Stimulated activated CD8-positive, alpha-beta memory T cell treated with anti-CD3 and anti-CD28 coated beads, Interleukin-12 subunit alpha, Interleukin-12 subunit beta, amount 100 ng/mL, for 24 hours (primary cell): ENCODE results near the gene ABI1.

Experiments
- DNase-seq: peaks from one replicate; pipeline ENCODE4 v3.0.0-alpha.2; 2020; ENCODE audit errors: extremely low read depth

ABI1 gene

DNA sequence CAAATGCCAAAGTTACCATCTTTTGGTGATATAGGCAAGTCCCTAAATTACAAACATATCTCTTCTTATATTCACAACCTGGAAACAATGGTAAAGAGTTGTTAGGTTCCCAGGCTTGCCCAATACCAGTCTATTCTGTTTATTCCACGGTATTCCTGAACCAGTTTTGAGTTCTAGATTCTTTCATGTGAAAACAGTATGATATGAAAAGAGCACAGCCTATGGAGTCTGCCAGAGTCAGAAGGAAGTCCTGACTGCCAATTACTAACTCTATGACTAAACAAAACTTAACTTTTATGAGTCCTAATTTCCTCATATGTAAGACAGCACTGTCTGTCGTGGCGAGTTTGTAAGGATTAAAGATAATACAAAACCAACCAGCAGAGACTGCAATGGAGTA, 5.6 kb downstream of the ABI1 start:
- no peak for DNase-seq

DNA sequence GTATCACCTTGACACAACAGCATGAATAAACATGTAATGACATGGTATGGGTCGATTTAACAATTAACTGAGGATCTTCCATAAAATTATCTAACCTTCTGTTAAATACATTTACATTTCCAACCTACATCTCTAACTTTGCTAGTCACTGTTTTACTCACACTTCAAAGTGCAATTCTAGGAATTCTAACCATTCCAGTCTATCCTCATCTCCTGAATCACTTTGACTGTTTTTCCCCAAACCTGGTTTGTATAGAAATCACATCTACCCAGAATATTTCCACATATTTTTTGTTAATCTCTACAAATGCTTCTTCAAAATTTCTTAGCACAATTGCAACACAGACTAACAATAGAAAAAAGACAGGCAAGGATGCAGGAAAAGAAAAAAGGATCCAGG, 6.2 kb downstream of the ABI1 start:
- DNase-seq: no peak

- no peak for DNase-seq
These were observed 16.3 kb downstream of the ABI1 start for GRCh38 chr10:26844396-26844975.

- no peak for DNase-seq
These were observed 17.0 kb downstream of the ABI1 start for GRCh38 chr10:26843736-26844135.

DNA sequence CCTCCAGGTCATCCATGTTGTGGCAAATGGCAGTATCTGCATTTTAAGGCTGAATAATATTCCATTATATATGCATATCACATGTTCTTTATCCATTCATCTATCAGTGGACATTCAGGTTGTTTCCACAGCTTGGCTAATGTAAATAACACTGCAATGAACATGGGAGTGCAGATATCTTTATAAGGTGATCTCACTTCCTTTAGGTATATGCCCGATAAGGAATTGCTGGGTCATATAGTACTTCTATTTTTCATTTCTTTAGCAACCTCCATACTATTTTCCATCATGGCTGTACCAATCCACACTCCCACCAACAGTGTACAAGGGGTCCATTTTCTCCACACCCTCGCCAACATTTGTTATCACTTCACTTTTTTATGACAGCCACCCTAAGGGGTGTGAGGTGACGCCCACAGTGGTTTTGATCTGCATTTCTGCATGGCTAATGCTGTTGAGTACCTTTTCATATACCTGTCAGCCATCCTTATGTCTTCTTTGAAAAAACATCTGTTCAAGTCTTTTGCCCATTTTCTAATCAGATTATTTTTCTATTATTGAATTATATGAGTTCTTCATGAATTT, 18.9 kb downstream of the ABI1 start:
- no peak for DNase-seq

GRCh38 chr10:26840938-26841732, 19.6 kb downstream of the ABI1 start:
- DNase-seq: no peak

- no peak for DNase-seq
These were observed 20.7 kb downstream of the ABI1 start for GRCh38 chr10:26839966-26840627.

DNA sequence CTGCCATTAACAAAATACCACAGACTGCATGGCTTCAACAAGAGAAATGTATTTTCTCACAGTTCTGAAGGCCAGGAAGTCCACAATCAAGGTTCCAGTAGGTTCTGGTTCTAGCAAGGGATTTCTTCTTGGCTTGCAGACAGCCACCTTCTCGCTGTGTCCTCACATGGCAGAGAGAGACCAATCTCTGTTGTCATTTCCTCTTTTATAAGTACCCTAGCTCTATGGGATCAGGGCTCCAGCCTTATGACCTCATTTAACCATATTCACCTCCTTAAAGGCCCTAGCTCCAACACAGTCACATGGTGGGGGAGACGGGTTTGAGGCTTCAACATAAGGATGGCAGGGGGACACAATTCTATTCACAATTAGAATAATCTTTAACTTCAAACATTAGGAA, 23.6 kb downstream of the ABI1 start:
- DNase-seq: no peak

DNA sequence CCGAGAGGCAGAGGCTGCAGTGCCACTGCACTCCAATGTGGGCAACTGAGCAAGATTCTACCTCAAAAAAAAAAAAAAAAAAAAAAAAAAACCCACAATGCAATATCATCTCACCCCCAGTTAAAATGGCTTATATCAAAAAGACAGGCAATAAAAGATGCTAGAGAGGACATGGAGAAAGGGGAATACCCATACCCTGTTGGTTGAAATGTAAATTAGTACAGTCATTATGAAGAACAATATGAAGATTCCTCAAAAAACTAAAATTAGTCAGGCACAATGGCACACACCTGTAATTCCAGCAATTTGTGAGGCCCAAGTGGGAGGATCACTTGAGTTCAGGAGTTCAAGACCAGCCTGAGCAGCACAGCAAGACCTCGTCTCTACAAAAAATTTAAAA, 25.7 kb downstream of the ABI1 start:
- DNase-seq: no peak

GRCh38 chr10:26832960-26833359, 27.8 kb downstream of the ABI1 start:
- no peak for DNase-seq

DNA sequence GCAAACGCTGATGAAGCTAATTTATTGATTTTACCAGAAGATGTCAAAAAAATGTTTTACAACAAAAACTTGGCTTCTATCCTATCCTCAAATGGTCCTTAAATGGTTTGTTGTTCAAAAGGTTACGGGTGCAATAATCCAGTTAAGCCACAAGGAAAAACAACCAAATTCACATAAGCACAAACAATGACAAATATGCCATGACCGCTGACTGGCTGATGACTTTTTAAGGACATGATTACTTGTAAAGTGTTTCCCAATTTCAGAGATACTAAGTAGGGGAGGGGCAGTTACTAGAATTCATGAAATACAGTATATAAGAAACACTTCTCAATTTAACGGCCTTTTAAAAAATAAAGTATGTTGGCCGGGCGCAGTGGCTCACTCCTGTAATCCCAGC, 28.8 kb downstream of the ABI1 start:
- no peak for DNase-seq

DNA sequence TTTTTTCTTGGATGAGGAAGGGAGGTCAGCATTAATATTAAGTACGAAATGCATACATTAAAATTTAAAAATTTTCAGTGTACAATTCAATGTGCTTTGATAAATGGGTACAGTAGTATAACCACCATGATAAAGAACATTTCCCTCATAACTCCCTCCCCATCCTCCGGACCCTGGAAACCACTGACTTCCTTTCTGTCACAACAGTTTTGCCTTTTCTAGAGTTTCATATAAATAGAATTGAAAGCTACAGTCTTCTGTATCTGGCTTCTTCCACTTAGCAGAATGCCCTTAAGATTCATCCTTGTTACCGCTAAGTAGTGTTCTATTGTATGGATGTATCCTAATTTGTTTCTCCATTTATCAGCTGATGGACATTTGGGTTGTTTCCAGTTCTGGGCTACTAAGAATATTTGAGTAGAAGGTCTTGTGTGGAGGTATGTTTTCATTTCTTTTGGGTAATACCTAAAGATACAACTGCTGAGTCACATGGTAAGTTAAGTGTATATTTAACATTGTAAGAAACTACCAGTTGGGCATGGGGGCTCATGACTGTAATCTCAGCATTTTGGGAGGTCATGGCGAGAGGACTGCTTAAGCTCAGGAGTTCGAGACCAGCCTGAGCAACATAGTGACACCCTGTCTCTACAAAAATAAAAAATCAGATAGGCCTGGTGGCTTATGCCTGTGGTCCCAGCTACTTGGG, 30.8 kb downstream of the ABI1 start:
- no peak for DNase-seq

DNA sequence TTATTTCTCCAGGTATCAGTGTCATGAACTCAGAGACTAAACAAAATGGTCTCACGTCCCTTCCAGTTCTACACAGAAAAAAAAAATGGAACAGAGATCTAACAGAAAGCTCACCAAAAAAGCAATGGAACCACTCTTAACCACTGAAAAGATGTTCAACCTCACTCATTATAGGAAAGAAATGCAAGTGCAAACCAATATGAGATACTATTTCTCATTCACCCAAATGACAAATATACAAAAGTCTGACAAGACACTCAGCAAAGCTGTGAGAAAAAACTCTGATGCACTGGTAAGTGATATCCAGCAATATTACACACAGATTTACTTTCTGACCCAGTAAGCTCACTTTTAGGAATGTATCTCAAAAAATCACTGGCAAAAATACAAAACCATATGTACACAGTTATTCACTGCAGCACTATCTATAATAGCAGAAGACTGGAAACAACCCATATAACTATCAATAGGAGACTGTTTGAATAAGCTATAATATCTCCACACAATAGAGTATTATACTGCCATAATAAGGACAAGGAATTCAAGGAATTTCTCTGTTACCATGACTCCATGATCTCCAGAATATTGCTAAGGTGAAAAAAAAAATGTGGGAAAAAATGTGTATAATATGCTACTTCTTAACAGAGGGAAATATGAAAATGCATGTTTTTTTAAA, 36.6 kb downstream of the ABI1 start:
- DNase-seq: no peak

- DNase-seq: no peak
These were observed 38.8 kb downstream of the ABI1 start for GRCh38 chr10:26821699-26822570.

GRCh38 chr10:26815500-26815899, 45.3 kb downstream of the ABI1 start:
- DNase-seq: no peak

GRCh38 chr10:26810435-26811026, 50.2 kb downstream of the ABI1 start:
- no peak for DNase-seq

GRCh38 chr10:26809973-26810372, 50.8 kb downstream of the ABI1 start:
- no peak for DNase-seq

DNA sequence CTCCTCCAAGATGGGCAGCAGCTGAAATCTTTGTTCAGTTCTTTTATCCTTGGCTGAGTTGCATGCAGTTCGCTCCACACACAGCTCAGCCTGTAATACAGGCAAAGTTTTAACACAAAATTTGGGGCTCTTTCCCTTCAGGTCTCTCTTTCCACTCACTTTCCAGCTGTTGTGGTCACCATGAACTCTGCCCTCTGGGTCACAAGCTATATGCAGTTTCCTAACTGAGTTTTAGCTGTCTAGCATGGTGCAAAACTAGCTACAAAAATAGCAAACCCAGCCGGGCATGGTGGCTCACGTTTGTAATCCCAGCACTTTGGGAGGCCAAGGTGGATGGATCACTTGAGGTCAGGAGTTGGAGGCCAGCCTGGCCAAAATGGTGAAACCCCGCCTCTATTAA, 53.2 kb downstream of the ABI1 start:
- no peak for DNase-seq

- no peak for DNase-seq
These were observed 54.2 kb downstream of the ABI1 start for GRCh38 chr10:26806557-26806956.

- no peak for DNase-seq
These were observed 55.1 kb downstream of the ABI1 start for GRCh38 chr10:26805567-26806245.
